ENCODE data around the gene SPATA1. TPM values are rescaled to one million over a fixed set of nuclear protein-coding genes. Genes with fewer than 3 reads are reported as not detected.

SPATA1 gene
- total and polyA plus RNA-seq, 8 donors = 0.16 to 1.4 (median 0.94) TPM

GRCh38 chr1:84571150-84571535 is 65.0 kb downstream of the SPATA1 start:
- intact Hi-C loops (cut with DNase I) = no loop called here
- no peak for DNase-seq
- TF ChIP-seq CTCF (IDR thresholded peaks at IDR 0.05) = no peak
- no peak for FAIRE-seq
- Histone ChIP-seq H3K4me3 (no peak overlapping the region), H3K4me1 (peaks cover 0 to 12% (median 8%) of the 10 kb centered on the region in 3 donors), H3K9me3 (no peaks in the 10 kb centered on the region), H3K27ac (no peak overlapping the region), H3K36me3 (peaks cover 0 to 5% (median 0%) of the 10 kb centered on the region in 3 donors), H3K27me3 (no peaks in the 10 kb centered on the region)
- ATAC-seq = no peak
- WGBS, 2 donors = 83% methylated on average over 2 of the region's 2 CpGs

- Histone ChIP-seq H3K27me3 (no peaks in the 10 kb centered on the region), H3K4me3 (peak overlapping the region; percentile 58 to 86 (median 72)), H3K27ac (peak overlapping the region; percentile 93 to 100 (median 98)), H3K4me1 (peaks cover 0 to 12% (median 8%) of the 10 kb centered on the region in 3 donors), H3K36me3 (peaks cover 0 to 5% (median 0%) of the 10 kb centered on the region in 3 donors), H3K9me3 (no peaks in the 10 kb centered on the region)
- DNase-seq = no peak
- FAIRE-seq = no peak
- peak in 3 of 4 donors; percentile 8 to 36 (median 16) for ATAC-seq
- intact Hi-C loops (cut with DNase I) = no loop called here
- 2% methylated on average over 5 of the region's 5 CpGs for WGBS, 2 donors
- TF ChIP-seq CTCF (IDR thresholded peaks at IDR 0.05) = no peak
These were observed 67.3 kb downstream of the SPATA1 start for GRCh38 chr1:84573481-84573966.

- Histone ChIP-seq H3K27ac (peak within 1 kb of the TSS; percentile 93 to 100 (median 98)), H3K27me3 (no peaks in the 10 kb centered on the region), H3K4me1 (peaks cover 0 to 12% (median 8%) of the 10 kb centered on the region in 3 donors), H3K36me3 (peaks cover 0 to 5% (median 0%) of the 10 kb centered on the region in 3 donors), H3K4me3 (peak within 1 kb of the TSS; percentile 58 to 86 (median 72)), H3K9me3 (no peaks in the 10 kb centered on the region)
- DNase-seq (peak; percentile 86 to 96 (median 92)), FAIRE-seq (no peak), ATAC-seq (peak; percentile 95 to 97 (median 96))
- 1% methylated on average over 44 to 67 of the region's 67 CpGs for WGBS, 2 donors
- intact Hi-C loops (cut with DNase I) = no loop called here
- TF ChIP-seq CTCF (IDR thresholded peaks at IDR 0.05) = no peak
These were observed 68.0 kb downstream of the SPATA1 start, which contains the start of gene CTBS for GRCh38 chr1:84573967-84574842. TSS of gene CTBS (minus strand) at chr1:84574440. CDS start at chr1:84574415, 25 bp downstream.

- Histone ChIP-seq H3K27ac (peak overlapping the region in 2 of 4 donors; percentile 93 to 100), H3K27me3 (no peaks in the 10 kb centered on the region), H3K4me3 (peak overlapping the region in 3 of 4 donors; percentile 58 to 72 (median 71)), H3K9me3 (no peaks in the 10 kb centered on the region), H3K36me3 (peaks cover 0 to 5% (median 0%) of the 10 kb centered on the region in 3 donors), H3K4me1 (peaks cover 0 to 12% (median 8%) of the 10 kb centered on the region in 3 donors)
- DNase-seq (no peak), FAIRE-seq (no peak), ATAC-seq (no peak)
- TF ChIP-seq CTCF (IDR thresholded peaks at IDR 0.05) = no peak
- 43 to 50% methylated on average over 7 of the region's 7 CpGs for WGBS, 2 donors
- intact Hi-C loops (cut with DNase I) = no loop called here
These were observed 68.8 kb downstream of the SPATA1 start for GRCh38 chr1:84574936-84575335.
